ENCODE results near the gene COL1A1. TPM values are rescaled to one million over a fixed set of nuclear protein-coding genes. Genes with fewer than 3 reads are reported as not detected.

COL1A1 gene
- total RNA-seq, 6 experiments from 2014 or later, result 4,948 to 7,804 (median 5,240) TPM

GRCh38 chr17:50222922-50223321 is 21.5 kb upstream of the COL1A1 start:
- Mint-ChIP-seq H3K36me3 (ENCODE audit: low read depth) (peaks cover 25% of the 10 kb centered on the region), H3K4me3 (no peak overlapping the region), H3K9me3 (peaks cover 33% of the 10 kb centered on the region), H3K27me3 (ENCODE audit: insufficient read depth) (no peaks in the 10 kb centered on the region; the same call in 1 of the 2 replicates), H3K4me1 (ENCODE audit: low read depth) (peaks cover 48% of the 10 kb centered on the region), H3K27ac (no peak overlapping the region; the same call in 1 of the 2 replicates)
- no peak for TF ChIP-seq CTCF (IDR thresholded peaks at IDR 0.05)
- DNase-seq, result no peak

GRCh38 chr17:50221864-50222545 is 20.6 kb upstream of the COL1A1 start:
- DNase-seq, result peak; percentile 46
- Mint-ChIP-seq H3K4me1 (ENCODE audit: low read depth) (peaks cover 57% of the 10 kb centered on the region), H3K4me3 (peak overlapping the region; percentile 62), H3K27ac (peak overlapping the region; percentile 97), H3K27me3 (ENCODE audit: insufficient read depth) (no peaks in the 10 kb centered on the region; the same call in 1 of the 2 replicates), H3K36me3 (ENCODE audit: low read depth) (peaks cover 21% of the 10 kb centered on the region), H3K9me3 (peaks cover 27% of the 10 kb centered on the region)
- no peak for TF ChIP-seq CTCF (IDR thresholded peaks at IDR 0.05)

- H3K27me3 Mint-ChIP-seq (ENCODE audit: insufficient read depth), result no peaks in the 10 kb centered on the region; the same call in 1 of the 2 replicates
- TF ChIP-seq CTCF (IDR thresholded peaks at IDR 0.05), result no peak
- peaks cover 21% of the 10 kb centered on the region for H3K9me3 Mint-ChIP-seq
- peaks cover 19% of the 10 kb centered on the region for H3K36me3 Mint-ChIP-seq (ENCODE audit: low read depth)
- H3K27ac Mint-ChIP-seq, result peak overlapping the region; percentile 97
- peaks cover 63% of the 10 kb centered on the region for H3K4me1 Mint-ChIP-seq (ENCODE audit: low read depth)
- no peak for DNase-seq
- H3K4me3 Mint-ChIP-seq, result peak overlapping the region; percentile 62
Observed at GRCh38 chr17:50221266-50221863, 19.9 kb upstream of the COL1A1 start.

GRCh38 chr17:50220811-50221210 is 19.4 kb upstream of the COL1A1 start:
- no peak for TF ChIP-seq CTCF (IDR thresholded peaks at IDR 0.05)
- Mint-ChIP-seq H3K4me1 (ENCODE audit: low read depth) (peaks cover 69% of the 10 kb centered on the region), H3K4me3 (peak overlapping the region; percentile 87), H3K9me3 (peaks cover 15% of the 10 kb centered on the region), H3K36me3 (ENCODE audit: low read depth) (peaks cover 15% of the 10 kb centered on the region), H3K27me3 (ENCODE audit: insufficient read depth) (no peaks in the 10 kb centered on the region; the same call in 1 of the 2 replicates), H3K27ac (peak overlapping the region; percentile 97)
- DNase-seq, result no peak

- Mint-ChIP-seq H3K27me3 (ENCODE audit: insufficient read depth) (no peaks in the 10 kb centered on the region; the same call in 1 of the 2 replicates), H3K27ac (peak overlapping the region; percentile 97), H3K36me3 (ENCODE audit: low read depth) (peaks cover 7% of the 10 kb centered on the region), H3K4me3 (peak overlapping the region; percentile 87), H3K4me1 (ENCODE audit: low read depth) (peaks cover 77% of the 10 kb centered on the region), H3K9me3 (peaks cover 7% of the 10 kb centered on the region)
- TF ChIP-seq CTCF (IDR thresholded peaks at IDR 0.05), result no peak
- DNase-seq, result no peak
Observed at GRCh38 chr17:50219939-50220465, 18.6 kb upstream of the COL1A1 start.
